CD4-positive, alpha-beta T cell (primary cell): ENCODE measurements around the gene ACCS. TPM values are rescaled to one million over a fixed set of nuclear protein-coding genes. Genes with fewer than 3 reads are reported as not detected.

Experiments
- ATAC-seq: fragments of 200-7000 bp; cut with Tn5 transposase; one replicate; pipeline ENCODE4 v1.10.0; 2022; ENCODE audit warnings: mild to moderate bottlenecking; ENCODE audit not compliant: poor library complexity
- CTCF ChIA-PET: fragments of 350-600 bp; sonication (Branson Sonifier 250); formaldehyde crosslinking; loops from one replicate; lab custom pipeline; 2021; ENCODE audit warnings: antibody characterized with exemption, inconsistent platforms; lab: Charles Lee
- POLR2A ChIA-PET: fragments of 350-600 bp; sonication (Branson Sonifier 250); formaldehyde crosslinking; loops from one replicate; lab custom pipeline; 2021; ENCODE audit warnings: antibody characterized with exemption, inconsistent platforms; lab: Charles Lee
- DNase-seq, 14 experiments: peaks; one replicate each; pipeline ENCODE4 v3.0.0-alpha.2; 2013 to 2020; ENCODE audit warnings: mixed read lengths in 2 of 14
- H3K27ac ChIP-seq, 2 donors: one replicate each; pipeline versions ENCODE4 v1.5.1 to v1.7.0; 2013; ENCODE audit warnings: low read length in 2 of 2, low read depth in 1 of 2, mild to moderate bottlenecking in 1 of 2
- H3K27me3 ChIP-seq, 2 experiments: 1 replicate in 1 of 2; 2 replicates in 1 of 2; pipeline versions ENCODE4 v1.6.1 to v1.7.0; 2013; ENCODE audit warnings: low read length in 2 of 2, control low read depth in 1 of 2, mild to moderate bottlenecking in 1 of 2, moderate library complexity in 1 of 2; ENCODE audit not compliant: insufficient read depth in 2 of 2, control insufficient read depth in 1 of 2
- H3K36me3 ChIP-seq: one replicate; pipeline ENCODE4 v1.6.1; 2013; ENCODE audit warnings: low read length, control low read depth; ENCODE audit not compliant: insufficient read depth
- H3K4me1 ChIP-seq: one replicate; pipeline ENCODE4 v1.6.1; 2013; ENCODE audit warnings: low read length, control low read depth; ENCODE audit not compliant: insufficient read depth
- H3K4me3 ChIP-seq: one replicate; pipeline ENCODE4 v1.5.1; 2013; ENCODE audit warnings: mild to moderate bottlenecking, low read length, moderate library complexity
- H3K9me3 ChIP-seq, 2 experiments: 1 replicate in 1 of 2; 2 replicates in 1 of 2; pipeline versions ENCODE4 v1.6.1 to v1.7.0; 2013; ENCODE audit warnings: low read length in 2 of 2, mild to moderate bottlenecking in 2 of 2, control low read depth in 1 of 2, moderate library complexity in 1 of 2; ENCODE audit not compliant: control insufficient read depth in 1 of 2, insufficient read depth in 1 of 2
- H3K27ac Mint-ChIP-seq: one replicate; pipeline ENCODE4 v1.8.0; 2020; ENCODE audit warnings: mixed read lengths
- H3K27me3 Mint-ChIP-seq: one replicate; pipeline ENCODE4 v1.8.0; 2021; ENCODE audit warnings: mixed read lengths
- H3K36me3 Mint-ChIP-seq: one replicate; pipeline ENCODE4 v1.8.0; 2021; ENCODE audit warnings: low read depth, mixed read lengths
- H3K4me1 Mint-ChIP-seq: one replicate; pipeline ENCODE4 v1.8.0; 2021; ENCODE audit warnings: low read depth, mixed read lengths
- H3K4me3 Mint-ChIP-seq: one replicate; pipeline ENCODE4 v1.8.0; 2020; ENCODE audit warnings: mild to moderate bottlenecking, mixed read lengths
- H3K9me3 Mint-ChIP-seq: one replicate; pipeline ENCODE4 v1.8.0; 2020; ENCODE audit warnings: mixed read lengths
- CTCF ChIP-seq: fragments of 200-600 bp; IDR thresholded peaks from one replicate; pipeline ENCODE4 v1.8.0; 2022; ENCODE audit warnings: antibody characterized with exemption, mild to moderate bottlenecking
- intact Hi-C, 2 experiments: fragments of 100-400 bp; cut with DNase I in 1 of 2; cut with micrococcal nuclease in 1 of 2; formaldehyde crosslinking; loops; one replicate each; pipeline versions ENCODE4 v1.15.1 to v1.9.0; 2023 to 2025; cut with DNase I, micrococcal nuclease
- total RNA-seq, 174 experiments: library from RNA in 2 of 174; stranded (reverse) in 2 of 174; gene quantifications; one replicate each; pipeline ENCODE4 v1.2.3 and lab custom pipeline; 2021 to 2026

The ACCS gene
- total RNA-seq, 2 experiments from 2014 or later = 17.7 to 18.7 TPM

DNA sequence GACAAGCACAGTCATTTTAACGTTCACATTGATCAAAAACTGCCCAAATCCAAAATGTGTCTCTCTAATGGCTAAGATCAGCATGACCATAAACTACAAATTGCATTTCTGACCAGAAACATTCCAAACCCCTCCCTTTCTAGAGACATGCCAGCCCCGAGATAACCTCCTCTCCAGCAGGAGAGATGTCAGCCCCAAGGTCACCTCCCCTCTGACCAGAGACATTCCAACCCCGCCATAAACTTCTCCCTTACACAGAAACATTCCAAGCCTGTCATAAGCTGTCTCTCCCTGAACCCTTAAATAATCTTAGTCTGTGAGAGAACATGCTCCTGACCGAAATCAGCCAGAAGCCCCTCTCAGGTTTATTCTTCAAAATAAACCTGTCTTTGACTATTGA, 22.8 kb downstream of the ACCS start:
- Mint-ChIP-seq H3K27ac (no peak overlapping the region), H3K9me3 (peaks cover 4% of the 10 kb centered on the region), H3K27me3 (no peaks in the 10 kb centered on the region), H3K4me3 (no peak overlapping the region), H3K36me3 (peaks cover 27% of the 10 kb centered on the region), H3K4me1 (no peaks in the 10 kb centered on the region)
- Histone ChIP-seq H3K9me3 (peaks cover 0 to 5% of the 10 kb centered on the region in 2 experiments), H3K4me1 (no peaks in the 10 kb centered on the region), H3K36me3 (no peaks in the 10 kb centered on the region), H3K27ac (no peak overlapping the region), H3K4me3 (no peak overlapping the region), H3K27me3 (no peaks in the 10 kb centered on the region)
- ATAC-seq (no peak), DNase-seq (no peak)
- POLR2A ChIA-PET = no interaction called here
- intact Hi-C loops = no loop called here
- no peak for TF ChIP-seq CTCF
- CTCF ChIA-PET = no interaction called here

DNA sequence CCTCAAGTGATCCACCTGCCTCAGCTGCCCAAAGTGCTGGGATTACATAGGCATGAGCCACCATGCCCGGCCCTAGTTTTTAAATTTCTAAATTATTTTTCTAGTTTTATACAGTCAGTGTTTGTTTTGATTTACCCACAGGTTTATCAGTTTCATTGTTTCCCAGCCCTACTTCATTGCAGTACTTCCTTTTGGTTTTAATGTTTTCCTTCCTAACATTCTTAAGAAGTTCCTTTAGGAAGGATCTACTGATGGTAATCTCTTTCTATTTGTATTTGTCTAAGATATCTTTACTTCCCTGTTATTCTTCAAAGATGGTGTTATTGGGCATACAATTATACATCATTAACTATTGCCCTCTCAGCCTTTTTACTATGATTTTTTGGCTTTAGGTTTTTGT, 24.5 kb downstream of the ACCS start:
- intact Hi-C loops = loop anchor here (5.0 to 10.0 kb wide), 3 partner anchors 206 to 1054 kb away; partner anchors contain the start of genes ALKBH3 (in 1 of the 2) and PRDM11 (in 1 of the 2)
- CTCF ChIA-PET = no interaction called here
- Mint-ChIP-seq H3K36me3 (peaks cover 17% of the 10 kb centered on the region), H3K9me3 (peaks cover 2% of the 10 kb centered on the region), H3K27me3 (no peaks in the 10 kb centered on the region), H3K4me3 (no peak overlapping the region), H3K4me1 (peaks cover 14% of the 10 kb centered on the region), H3K27ac (no peak overlapping the region)
- H3K4me1 ChIP-seq = peaks cover 9% of the 10 kb centered on the region
- POLR2A ChIA-PET = no interaction called here
- no peaks in the 10 kb centered on the region for H3K9me3 ChIP-seq
- no peak for TF ChIP-seq CTCF
- H3K27me3 ChIP-seq = no peaks in the 10 kb centered on the region
- no peak overlapping the region for H3K4me3 ChIP-seq
- DNase-seq = no peak
- H3K36me3 ChIP-seq = no peaks in the 10 kb centered on the region
- H3K27ac ChIP-seq = no peak overlapping the region
- no peak for ATAC-seq

DNA sequence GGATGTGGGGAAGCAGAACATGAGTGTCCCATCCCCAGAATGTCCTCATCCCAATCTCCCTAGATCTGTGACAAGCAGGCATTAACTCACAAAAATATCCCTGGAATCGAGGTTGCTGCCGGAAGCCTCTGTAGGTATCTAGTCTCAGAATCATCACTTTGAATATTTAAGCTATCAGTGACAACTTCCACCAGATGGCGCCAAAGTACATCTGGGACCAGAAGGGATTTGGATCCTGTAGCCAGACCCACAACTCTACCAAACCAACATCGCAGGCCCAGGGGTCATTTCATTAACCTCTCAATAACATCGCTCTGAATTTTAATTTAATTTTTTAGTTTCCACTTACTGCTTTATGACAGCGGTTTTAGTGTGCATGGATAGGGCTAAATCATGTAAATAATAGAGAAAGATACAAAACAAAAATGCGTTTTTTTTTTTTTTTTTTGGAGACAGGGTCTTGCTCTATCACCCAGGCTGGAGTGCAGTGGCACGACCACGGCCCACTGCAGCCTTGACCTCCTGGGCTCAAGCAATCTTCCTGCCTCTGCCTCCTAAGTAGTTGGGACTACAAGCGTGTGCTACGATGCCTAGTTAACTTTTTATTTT, 28.3 kb downstream of the ACCS start:
- ChIA-PET CTCF (interaction anchor here (0.6 to 3.6 kb wide), 16 partner anchors 9 to 783 kb away, joined by 3 to 34 read pairs (median 4); partner anchors contain the start of gene ACCS), POLR2A (interaction anchor here (1.0 to 2.2 kb wide), 3 partner anchors 10 to 28 kb away, joined by 3 to 14 read pairs (median 11); partner anchors contain the start of gene ACCS)
- Histone ChIP-seq H3K27ac (no peak overlapping the region), H3K27me3 (no peaks in the 10 kb centered on the region), H3K4me1 (peaks cover 18% of the 10 kb centered on the region), H3K36me3 (no peaks in the 10 kb centered on the region), H3K4me3 (no peak overlapping the region), H3K9me3 (no peaks in the 10 kb centered on the region)
- TF ChIP-seq CTCF = peak; percentile 77
- H3K27ac Mint-ChIP-seq = no peak overlapping the region
- intact Hi-C loops = loop anchor here (1.0 to 10.0 kb wide), 5 partner anchors 28 to 1050 kb away; partner anchors contain the start of genes ACCS (in 1 of the 2), ALKBH3 (in 1 of the 2) and PRDM11 (in 1 of the 2)
- no peaks in the 10 kb centered on the region for H3K36me3 Mint-ChIP-seq
- DNase-seq (peak; percentile 47 to 91 (median 72)), ATAC-seq (peak; percentile 55)
- peaks cover 31% of the 10 kb centered on the region for H3K4me1 Mint-ChIP-seq
- no peaks in the 10 kb centered on the region for H3K27me3 Mint-ChIP-seq
- H3K9me3 Mint-ChIP-seq = no peaks in the 10 kb centered on the region
- peak overlapping the region; percentile 88 for H3K4me3 Mint-ChIP-seq
